ENCODE results near the gene PARS2.
"Not testable (repeated sequence)": the region's sequence is repeated elsewhere in the genome, so short reads cannot be mapped to it uniquely, and the experiment has no call there.

The PARS2 gene

DNA sequence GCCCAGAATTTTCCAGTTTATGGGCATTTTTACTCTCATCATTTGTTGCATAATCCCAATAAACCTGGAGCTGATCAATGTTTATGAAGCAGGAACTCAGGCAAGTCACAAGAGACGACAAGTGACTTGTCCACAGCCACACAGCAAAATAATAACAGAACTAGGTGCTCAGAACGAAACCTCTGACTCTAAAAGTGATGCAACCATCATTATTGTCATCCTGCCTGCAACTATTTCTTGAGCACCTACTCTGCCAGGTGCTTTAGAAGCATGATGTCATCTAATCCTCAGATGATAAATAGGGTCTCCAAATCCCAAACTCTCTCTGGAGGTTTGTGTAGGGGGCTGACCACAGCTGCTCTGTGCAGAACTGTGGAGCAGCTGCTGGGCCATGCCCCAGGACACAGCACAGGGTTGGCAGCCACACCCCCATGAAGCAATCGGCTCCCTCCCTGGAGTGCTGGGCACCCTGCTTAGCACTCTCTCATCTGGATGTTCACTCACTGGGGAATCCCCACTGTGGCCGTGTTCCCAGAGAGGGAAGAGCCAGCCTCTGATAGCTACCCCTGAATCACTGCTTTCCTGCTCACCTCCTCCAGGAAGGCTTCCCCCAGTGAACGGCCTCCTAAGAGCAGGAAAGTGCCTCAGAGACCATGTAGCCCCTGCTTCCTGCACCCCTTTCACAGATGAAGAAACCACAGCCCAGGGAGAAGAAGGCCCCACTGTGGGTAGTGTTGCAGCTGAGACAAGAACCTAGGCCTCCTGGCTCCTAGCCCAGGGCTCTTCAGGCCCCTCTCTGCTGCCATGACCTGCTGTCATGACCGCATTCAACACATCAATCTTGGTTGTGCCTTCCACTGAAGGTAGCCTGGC lies 34.7 kb upstream of the PARS2 start:
- DNase-seq = peak; percentile 10

DNA sequence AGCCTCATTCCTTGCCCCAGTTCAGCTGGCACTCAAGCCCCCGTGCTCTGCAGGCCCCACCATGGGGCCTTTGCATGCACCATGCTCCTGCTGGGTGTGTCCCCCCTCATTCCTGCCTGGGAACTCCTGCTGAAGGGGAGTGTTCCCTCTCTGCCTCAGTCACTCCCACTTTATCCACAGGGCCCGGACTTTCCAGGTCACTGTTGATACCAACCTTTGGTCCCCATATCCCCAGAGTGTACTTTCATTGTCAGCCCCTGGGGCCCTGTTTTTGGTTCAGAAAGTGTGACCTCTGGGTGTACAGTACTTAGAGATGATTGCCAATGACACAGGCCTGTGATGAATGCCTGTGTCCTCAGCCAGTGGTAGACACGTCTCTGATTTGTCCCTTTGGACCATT lies 33.9 kb upstream of the PARS2 start:
- DNase-seq = no peak

- DNase-seq = no peak
Measured at GRCh38 chr1:54796902-54797301, 32.6 kb upstream of the PARS2 start.

DNA sequence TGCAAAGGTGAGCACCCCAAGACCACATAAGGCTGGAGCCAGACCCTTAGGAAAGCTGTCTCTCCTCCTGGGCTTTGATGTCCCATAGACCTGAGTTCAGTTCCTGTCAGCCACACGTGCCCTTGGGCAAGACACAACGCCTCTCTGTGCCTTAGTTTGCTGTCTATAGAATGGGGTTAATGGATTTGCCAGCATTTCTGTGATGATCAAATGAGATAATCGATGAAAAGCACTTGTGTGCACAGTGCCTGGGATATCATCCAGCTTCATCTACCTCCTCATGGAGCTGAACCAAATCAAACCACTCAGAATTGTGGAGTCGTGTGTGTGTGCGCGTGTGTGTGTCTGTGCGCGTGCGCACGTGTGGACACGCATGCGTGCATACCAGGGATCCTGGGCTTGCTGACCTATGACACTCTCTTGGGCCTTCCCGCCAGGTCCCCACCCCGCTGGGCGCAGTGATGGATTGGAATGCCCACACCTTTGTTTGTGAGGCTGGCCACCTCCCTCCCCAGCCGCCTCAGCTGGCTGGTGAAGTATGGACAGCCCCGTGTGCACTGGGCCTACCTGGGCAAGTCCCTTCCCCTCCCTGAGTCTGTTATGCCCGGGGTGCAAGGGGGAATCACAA lies 31.6 kb upstream of the PARS2 start:
- no peak for DNase-seq

GRCh38 chr1:54795356-54795665 lies 31.0 kb upstream of the PARS2 start:
- no peak for DNase-seq

DNA sequence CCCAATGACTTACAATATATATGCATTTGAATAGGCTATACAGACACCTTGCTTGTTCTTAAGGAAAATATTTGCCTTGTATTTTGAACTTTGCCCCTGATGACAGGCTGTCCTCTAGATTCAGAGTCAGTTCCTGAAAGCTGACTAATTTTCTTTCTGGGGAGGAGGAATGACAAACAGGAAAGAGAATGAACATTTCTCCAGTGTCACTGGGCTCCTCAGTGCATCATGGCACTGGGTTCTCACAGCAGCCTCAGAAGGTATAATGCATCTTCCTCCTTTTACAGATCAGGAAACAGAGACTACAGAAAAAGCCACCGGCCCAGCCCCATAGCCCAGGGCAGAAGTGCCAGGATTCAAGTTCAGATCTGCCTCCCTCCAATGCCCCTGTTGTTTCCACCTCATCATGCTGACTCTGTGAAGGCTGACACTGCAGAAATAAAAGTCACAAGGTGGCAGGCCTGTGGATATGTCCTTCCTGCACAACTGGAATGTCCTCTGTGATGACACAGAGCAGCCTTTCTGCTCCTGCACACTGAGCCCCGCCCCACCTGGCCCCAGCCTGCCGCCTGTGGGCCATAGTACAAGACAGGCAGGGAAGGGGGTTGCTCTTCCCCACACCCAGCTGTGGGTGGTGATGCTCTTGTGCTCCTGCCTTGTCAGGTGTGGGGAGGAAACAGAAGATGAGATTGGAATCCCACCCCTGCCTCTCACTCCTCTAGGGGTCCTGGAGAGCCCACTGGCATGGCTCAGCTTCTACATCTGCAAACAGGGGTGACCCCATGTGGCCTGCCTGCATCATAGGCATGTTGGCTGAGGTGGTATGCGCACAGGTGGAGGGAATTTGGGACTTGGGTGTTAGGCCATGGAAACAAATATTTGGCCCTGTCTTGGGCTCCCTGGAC lies 30.4 kb upstream of the PARS2 start:
- DNase-seq = no peak

DNA sequence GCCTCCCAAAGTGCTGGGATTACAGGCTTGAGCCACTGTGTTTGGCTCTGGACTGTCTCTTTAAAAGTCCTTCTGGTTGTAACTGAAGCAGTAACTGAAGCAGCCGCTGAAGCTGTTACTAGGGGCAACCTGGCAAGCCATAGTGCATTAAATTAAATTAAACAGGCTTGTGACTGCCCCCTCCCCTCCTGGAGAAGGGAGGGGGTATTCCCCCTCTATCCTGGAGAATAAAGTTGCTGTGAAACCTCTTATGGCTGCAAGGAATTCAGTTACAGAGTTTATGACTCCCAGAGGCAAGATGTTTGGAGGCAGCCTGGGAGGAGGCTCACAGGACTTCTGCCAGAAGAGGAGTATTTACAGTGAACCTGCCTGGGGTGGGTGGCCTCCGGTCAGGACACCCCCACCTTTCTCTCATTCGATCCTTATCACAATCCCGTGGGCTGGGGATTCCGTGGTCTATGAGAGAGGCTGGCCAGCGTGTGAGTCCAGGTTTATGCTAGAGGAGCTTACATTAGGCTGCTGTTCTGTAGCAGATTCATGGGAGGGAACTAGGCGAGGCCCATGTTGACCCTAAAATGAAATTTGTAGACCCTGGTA lies 28.5 kb upstream of the PARS2 start:
- DNase-seq = peak; percentile 81

GRCh38 chr1:54791880-54792522 lies 27.7 kb upstream of the PARS2 start:
- DNase-seq = no peak

DNA sequence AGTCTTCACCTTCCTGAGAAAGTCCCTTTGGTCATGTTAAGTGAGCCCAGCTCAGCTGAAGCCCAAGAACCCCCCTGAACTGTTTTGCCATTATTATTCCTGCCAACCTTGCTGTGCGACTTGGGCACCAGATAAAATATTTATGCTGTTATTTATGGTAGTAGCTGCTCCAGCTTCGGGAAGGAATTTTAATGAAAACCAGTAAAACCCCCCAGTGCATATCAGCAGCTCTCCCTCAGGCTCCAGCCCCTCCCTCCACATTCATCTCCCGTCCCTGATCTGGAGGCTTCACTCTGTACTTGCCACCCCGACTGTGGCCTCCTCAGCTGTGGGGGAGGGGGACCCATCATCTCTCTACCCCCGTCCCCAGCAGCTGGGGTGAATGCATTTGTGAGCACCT lies 24.1 kb upstream of the PARS2 start:
- no peak for DNase-seq

DNA sequence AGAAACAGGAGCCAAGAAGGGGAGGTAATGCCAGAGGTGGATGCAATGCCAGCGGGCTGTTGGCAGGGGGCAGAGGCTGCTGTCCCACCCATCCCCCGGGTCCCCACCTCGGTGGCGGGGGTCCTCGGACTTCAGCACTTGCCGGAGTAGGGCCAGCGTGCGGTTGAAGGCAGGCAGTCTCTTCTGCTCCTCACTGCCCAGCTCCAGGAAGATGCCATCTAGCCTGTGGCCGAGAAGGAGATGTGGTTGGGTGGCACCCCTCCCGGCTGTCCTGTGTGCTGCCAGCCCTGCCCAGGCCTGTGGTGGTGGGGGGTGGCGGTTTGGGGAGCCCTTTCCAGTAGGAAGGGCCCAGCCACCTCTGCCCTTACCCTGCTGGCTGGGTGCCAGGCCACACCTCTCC lies 23.3 kb upstream of the PARS2 start:
- DNase-seq = no peak

DNA sequence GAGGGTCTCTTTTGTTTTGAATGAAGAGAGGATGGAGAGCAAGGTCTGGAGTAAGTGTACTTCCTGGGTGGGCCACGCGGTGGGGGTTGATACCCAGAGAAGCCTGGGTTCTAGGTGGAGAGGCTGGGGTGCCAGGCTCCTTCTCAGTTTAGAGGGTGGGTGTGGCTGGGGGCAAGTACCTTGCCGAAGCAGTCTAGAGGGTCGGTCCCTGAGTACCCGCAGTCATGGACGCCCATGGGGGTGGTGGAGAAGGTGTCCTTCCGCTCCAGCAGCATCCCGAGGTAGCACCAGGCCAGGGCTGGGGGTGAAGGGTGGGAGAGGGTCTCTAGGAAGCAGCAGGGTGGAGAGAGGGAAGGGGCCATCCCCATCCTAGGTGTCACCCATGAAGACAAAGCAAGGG lies 22.5 kb upstream of the PARS2 start:
- no peak for DNase-seq

DNA sequence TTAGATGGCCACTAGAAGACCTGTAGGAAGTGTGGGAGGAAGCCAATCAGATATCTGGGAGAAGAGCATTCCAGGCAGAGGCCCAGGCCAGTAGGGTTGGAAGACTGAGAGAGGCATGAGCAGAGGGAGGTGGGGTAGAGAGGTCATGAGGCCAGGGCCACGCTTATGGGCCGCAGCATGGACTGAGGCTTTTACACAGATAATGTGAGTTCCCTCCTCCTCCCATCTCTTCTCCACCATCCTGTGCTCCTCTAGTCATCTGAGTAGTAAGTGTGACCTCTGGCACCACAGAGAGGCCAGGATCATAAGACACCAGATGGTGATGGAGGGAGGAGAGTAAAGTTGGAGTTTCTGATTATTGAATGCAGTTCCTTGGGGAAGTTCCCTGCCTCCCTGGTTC lies 19.7 kb upstream of the PARS2 start:
- no peak for DNase-seq

DNA sequence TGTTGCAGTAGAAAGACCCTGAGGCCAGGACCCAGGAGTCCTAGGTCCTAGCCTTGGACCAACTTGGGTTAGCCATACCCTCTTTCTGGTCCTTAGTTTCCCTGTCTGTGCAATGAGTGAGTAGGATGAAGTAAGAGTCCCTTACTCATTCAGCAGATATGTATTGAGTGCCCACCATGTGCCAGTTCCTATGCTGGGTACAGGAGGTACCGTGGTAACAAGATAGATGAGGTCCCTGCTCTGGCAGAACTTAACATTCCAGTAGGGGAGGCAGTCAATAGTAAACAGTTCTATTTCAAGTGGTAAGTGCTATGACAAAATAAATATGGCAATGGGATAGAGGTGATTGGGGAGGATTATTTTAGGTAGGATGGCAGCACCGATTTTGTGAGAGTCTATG lies 18.3 kb upstream of the PARS2 start:
- no peak for DNase-seq

- no peak for DNase-seq
Measured at GRCh38 chr1:54782156-54782555, 17.8 kb upstream of the PARS2 start.

DNA sequence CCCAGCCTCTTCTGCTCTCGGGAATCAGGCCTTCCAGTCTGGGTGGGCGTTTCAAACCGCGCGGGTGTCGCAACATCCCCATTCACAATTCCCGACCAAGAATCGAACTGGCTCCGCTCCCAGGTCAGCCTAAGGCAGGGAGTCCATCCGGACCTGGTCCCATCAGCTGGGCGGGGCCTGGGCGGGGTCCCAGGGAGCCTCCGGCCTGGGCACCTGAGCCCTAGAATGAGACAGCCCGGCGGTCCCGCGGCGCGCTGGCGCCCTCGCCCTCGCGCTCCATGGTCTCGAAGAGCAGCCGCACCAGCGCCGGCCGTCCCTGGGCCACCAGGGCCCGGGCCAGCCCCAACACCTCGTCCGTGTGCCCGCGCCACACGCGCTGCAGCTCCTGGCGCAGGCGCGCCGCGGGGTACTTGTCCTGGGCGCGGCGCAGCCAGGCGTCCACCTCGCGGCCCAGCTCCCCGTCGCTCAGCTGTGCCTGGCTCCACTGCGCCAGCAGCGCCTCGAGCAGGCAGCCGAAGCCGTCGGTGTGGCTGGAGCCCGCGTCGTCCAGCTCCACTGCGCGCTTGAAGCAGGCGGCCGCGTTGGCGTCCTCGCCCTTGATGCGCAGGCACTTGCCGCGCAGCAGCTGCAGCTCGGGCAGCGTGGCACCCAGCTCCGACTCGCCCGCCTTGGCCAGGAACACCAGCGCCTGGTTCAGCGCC lies 16.9 kb upstream of the PARS2 start:
- no peak for DNase-seq

DNA sequence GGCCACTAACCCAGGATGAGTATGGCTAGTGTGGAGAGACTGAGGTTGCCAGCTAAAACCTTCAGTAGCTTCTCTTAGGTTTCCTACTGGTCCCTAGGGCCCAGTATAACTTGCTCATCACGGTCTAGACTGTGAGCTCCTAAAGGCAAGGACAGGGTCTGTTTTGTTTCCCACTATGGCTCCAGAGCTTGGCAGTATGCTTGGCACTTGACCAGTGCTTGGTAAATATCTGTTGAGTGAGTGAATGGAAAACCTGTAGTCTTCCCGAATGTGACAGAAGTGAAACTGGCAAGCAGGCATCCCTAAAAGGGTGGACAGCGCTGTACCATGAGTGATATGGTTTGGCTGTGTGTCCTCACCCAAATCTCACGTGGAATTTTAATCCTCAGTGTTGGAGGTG lies 13.1 kb upstream of the PARS2 start:
- no peak for DNase-seq

DNA sequence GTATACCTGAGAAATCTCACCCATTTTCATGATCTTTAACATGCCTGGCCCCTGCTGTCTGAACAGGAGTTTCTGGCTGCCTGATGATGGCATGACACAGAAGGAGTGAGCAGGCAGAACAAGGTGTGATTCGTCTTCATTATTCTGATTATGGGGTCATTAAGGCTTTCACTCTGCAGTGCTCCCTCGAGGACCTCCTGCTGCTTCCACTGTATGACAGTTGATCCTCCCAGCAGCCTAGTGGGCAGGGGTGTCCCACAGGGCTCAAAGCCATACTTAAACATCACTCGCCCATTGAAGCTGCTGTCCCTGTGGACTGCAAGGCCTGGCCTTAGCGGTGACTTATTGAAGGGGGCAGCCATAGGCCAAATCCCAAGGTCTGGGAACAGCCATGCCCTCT lies 12.7 kb upstream of the PARS2 start:
- no peak for DNase-seq

- DNase-seq = not testable (repeated sequence)
Measured at GRCh38 chr1:54775828-54776721, 11.8 kb upstream of the PARS2 start.

GRCh38 chr1:54774820-54775498 lies 10.6 kb upstream of the PARS2 start:
- DNase-seq = no peak

DNA sequence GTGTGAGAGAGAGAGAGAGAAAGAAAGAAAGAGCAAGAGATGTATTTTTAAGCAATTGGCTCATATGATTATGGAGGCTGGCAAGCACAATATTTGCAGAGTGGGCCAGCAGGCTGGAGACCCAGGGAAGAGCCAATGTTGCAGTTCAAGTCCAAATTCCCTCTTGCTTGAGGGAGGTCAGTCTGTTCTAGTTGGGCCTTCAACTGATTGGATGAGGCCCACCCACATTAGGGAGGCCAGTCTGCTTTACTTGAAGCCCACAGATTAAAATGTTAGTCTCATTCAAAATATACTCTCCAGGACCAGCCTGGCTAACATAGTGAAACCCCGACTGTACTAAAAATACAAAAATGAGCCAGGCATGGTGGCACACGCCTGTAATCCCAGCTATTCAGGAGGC lies 8.6 kb upstream of the PARS2 start:
- no peak for DNase-seq

All from femur (tissue), 1 donor.